Psoas muscle (tissue), 8 donors: ENCODE data around the gene SERPINF2. TPM values are rescaled to one million over a fixed set of nuclear protein-coding genes. Genes with fewer than 3 reads are reported as not detected.

Experiments used
- ATAC-seq, 4 donors: fragments of 200-7000 bp; cut with Tn5 transposase; one replicate each; pipeline ENCODE4 v1.9.1; 2020; ENCODE audit warnings: moderate library complexity in 3 of 4, mild to moderate bottlenecking in 2 of 4
- DNase-seq, 2 donors: peaks; one replicate each; pipeline ENCODE4 v3.0.0-alpha.2; 2020
- H3K27ac ChIP-seq: fragments of 200-600 bp; one replicate; pipeline ENCODE4 v1.8.0; 2022
- H3K27me3 ChIP-seq, 3 donors: fragments of 200-600 bp in 1 of 3; one replicate each; pipeline versions ENCODE4 v1.6.1 to v1.8.0; 2013 to 2022; ENCODE audit warnings: low read length in 2 of 3, mild to moderate bottlenecking in 2 of 3, moderate library complexity in 1 of 3; ENCODE audit not compliant: insufficient read depth in 3 of 3
- H3K36me3 ChIP-seq, 2 donors: fragments of 200-600 bp in 1 of 2; one replicate each; pipeline versions ENCODE4 v1.6.1 to v1.8.0; 2013 to 2022; ENCODE audit warnings: low read depth in 1 of 2, mild to moderate bottlenecking in 1 of 2, moderate library complexity in 1 of 2; ENCODE audit not compliant: insufficient read depth in 1 of 2
- H3K4me1 ChIP-seq: fragments of 200-600 bp; one replicate; pipeline ENCODE4 v1.8.0; 2022
- H3K4me3 ChIP-seq: fragments of 200-600 bp; one replicate; pipeline ENCODE4 v1.8.0; 2022; ENCODE audit warnings: mild to moderate bottlenecking
- H3K9me3 ChIP-seq: fragments of 200-600 bp; one replicate; pipeline ENCODE4 v1.8.0; 2022
- CTCF ChIP-seq: fragments of 200-600 bp; IDR thresholded peaks from one replicate; pipeline ENCODE4 v1.8.0; 2022; ENCODE audit warnings: antibody characterized with exemption
- WGBS, 3 donors: extraction: QIAGEN DNeasy Blood & Tissue Kit; methylation state at CpG; one replicate each; pipeline versions ENCODE4 v1.1.6 to v1.1.7; 2013; 5-methylcytosine and 5-hydroxymethylcytosine counted together
- intact Hi-C, 2 donors: fragments of 100-400 bp; cut with DNase I; formaldehyde crosslinking; loops; one replicate each; pipeline versions ENCODE4 v1.11.0 to v1.14.2; 2022
- polyA plus RNA-seq, 3 donors: library from polyadenylated mRNA; stranded (reverse); fragments of 200-250 nt; gene quantifications; one replicate each; pipeline ENCODE4 v1.2.3, GENCODE V29; 2013
- total RNA-seq, 4 donors: library from RNA; stranded (reverse); fragmentation: NEBNext Ultra II Directional in 2 of 4; extraction: Animal tissue kit (Norgen Biotek cat#: 25700) in 2 of 4; gene quantifications; one replicate each; pipeline versions ENCODE4 v1.2.1 to v1.2.4, GENCODE V29; 2021 to 2023
- donor health status: healthy with polysubstance abuse.
- donor health status: DM: no; HTN: no; CAD: no; lungs with moderate emphysema.
- donor health status: Bipolar disorder and iron deficiency.
- donor health status: healthy.
- donor health status: DM: yes; HTN: yes; CAD: no.
- donor health status: DM: no; HTN: no; CAD: no.
- donor health status: DM: no; HTN: no; CAD: no.
- donor health status: DM: yes; HTN: yes; CAD: no.

The SERPINF2 gene
- total and polyA plus RNA-seq, 7 donors, result 0.74 to 4.0 (median 3.6) TPM

- DNase-seq (no peak), ATAC-seq (peak; percentile 28 to 62 (median 46))
- Histone ChIP-seq H3K4me3 (peak overlapping the region; percentile 11), H3K27me3 (no peaks in the 10 kb centered on the region), H3K4me1 (peaks cover 49% of the 10 kb centered on the region), H3K9me3 (no peaks in the 10 kb centered on the region), H3K27ac (peak overlapping the region; percentile 99), H3K36me3 (peaks cover 0 to 100% of the 10 kb centered on the region in 2 donors)
- TF ChIP-seq CTCF, result no peak
- intact Hi-C loops, result no loop called here
- WGBS, 3 donors, result 15 to 37% (median 15%) methylated on average over 7 of the region's 7 CpGs
Observed at GRCh38 chr17:1773696-1774181, 31.1 kb downstream of the SERPINF2 start.

- peak overlapping the region; percentile 99 for H3K27ac ChIP-seq
Observed at GRCh38 chr17:1774390-1775176, 31.9 kb downstream of the SERPINF2 start.

DNA sequence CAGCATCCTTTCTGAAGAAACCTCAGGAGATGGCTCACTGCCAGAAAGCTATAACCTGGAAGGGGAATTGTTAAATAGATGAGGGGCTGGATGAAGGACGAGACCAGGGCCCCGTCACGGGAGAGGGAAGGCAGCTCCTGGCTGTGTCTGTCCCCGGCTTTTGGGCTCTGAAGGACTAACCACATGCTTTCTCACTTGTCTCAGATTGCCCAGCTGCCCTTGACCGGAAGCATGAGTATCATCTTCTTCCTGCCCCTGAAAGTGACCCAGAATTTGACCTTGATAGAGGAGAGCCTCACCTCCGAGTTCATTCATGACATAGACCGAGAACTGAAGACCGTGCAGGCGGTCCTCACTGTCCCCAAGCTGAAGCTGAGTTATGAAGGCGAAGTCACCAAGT, 33.7 kb downstream of the SERPINF2 start:
- DNase-seq (no peak), ATAC-seq (peak; percentile 11 to 58 (median 30))
- H3K4me3 ChIP-seq, result no peak overlapping the region
- peaks cover 0 to 85% of the 10 kb centered on the region in 2 donors for H3K36me3 ChIP-seq
- WGBS, 3 donors, result 48 to 50% (median 48%) methylated on average over 10 of the region's 10 CpGs
- peak overlapping the region; percentile 99 for H3K27ac ChIP-seq
- H3K4me1 ChIP-seq, result peaks cover 59% of the 10 kb centered on the region
- no peak for TF ChIP-seq CTCF
- intact Hi-C loops, result no loop called here
- no peaks in the 10 kb centered on the region for H3K9me3 ChIP-seq
- H3K27me3 ChIP-seq, result no peaks in the 10 kb centered on the region

More at GRCh38 chr17:1774390-1775176, 31.9 kb downstream of the SERPINF2 start:
- no peak for TF ChIP-seq CTCF
- no peaks in the 10 kb centered on the region for H3K27me3 ChIP-seq
- intact Hi-C loops, result no loop called here
- 48 to 65% (median 50%) methylated on average over 21 of the region's 21 CpGs for WGBS, 3 donors
- H3K36me3 ChIP-seq, result peaks cover 0 to 94% of the 10 kb centered on the region in 2 donors
- DNase-seq (no peak), ATAC-seq (peak; percentile 27 to 71 (median 48))
- peaks cover 55% of the 10 kb centered on the region for H3K4me1 ChIP-seq
- no peak overlapping the region for H3K4me3 ChIP-seq
- H3K9me3 ChIP-seq, result no peaks in the 10 kb centered on the region

GRCh38 chr17:1776857-1777256, 34.2 kb downstream of the SERPINF2 start:
- intact Hi-C loops, result no loop called here
- Histone ChIP-seq H3K9me3 (no peaks in the 10 kb centered on the region), H3K36me3 (peaks cover 0 to 83% of the 10 kb centered on the region in 2 donors), H3K4me3 (no peak overlapping the region), H3K27me3 (no peaks in the 10 kb centered on the region), H3K4me1 (peaks cover 55% of the 10 kb centered on the region), H3K27ac (peak overlapping the region; percentile 99)
- DNase-seq (no peak), ATAC-seq (no peak)
- WGBS, 3 donors, result 81 to 93% (median 83%) methylated on average over 7 of the region's 7 CpGs
- TF ChIP-seq CTCF, result no peak
